Upper lobe of left lung (tissue), 4 donors: ENCODE data around the gene GGN.

Source experiments
- EP300 ChIP-seq, 4 donors: sonication (generic); formaldehyde crosslinking; IDR thresholded peaks; one replicate each; pipeline ENCODE4 v1.5.1; 2017; ENCODE audit warnings: antibody characterized with exemption in 4 of 4, control low read depth in 2 of 4
- TF ChIP-seq, protein P1 (sequence below), 6 experiments: fragments of 450-650 bp in 4 of 6; fragments of 200-600 bp in 2 of 6; sonication (generic) in 2 of 6; IDR thresholded peaks; one replicate each; pipeline ENCODE4 v1.5.1; 2016 to 2019; ENCODE audit warnings: antibody characterized with exemption in 6 of 6

DNA sequence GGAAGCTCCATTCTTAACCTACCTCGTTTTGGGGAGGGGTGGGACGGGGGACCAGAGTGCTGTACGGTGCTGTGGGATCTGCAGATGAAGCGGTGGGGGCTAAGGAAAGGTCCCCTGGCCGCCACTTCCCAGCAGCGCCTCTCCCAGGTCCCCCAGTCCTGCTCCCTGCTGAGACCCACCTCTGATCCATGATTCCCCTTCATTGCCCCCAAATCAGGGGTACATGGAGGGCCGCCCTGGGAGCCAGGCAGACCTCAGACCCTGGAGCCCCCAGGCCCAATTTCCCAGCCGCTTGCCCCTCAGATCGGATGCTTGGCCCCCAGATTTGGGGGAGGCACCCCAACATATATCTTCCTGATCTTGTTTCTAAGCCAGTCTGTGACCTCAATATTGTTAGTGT, 11.2 kb upstream of the GGN start:
- TF ChIP-seq, protein P1, sequence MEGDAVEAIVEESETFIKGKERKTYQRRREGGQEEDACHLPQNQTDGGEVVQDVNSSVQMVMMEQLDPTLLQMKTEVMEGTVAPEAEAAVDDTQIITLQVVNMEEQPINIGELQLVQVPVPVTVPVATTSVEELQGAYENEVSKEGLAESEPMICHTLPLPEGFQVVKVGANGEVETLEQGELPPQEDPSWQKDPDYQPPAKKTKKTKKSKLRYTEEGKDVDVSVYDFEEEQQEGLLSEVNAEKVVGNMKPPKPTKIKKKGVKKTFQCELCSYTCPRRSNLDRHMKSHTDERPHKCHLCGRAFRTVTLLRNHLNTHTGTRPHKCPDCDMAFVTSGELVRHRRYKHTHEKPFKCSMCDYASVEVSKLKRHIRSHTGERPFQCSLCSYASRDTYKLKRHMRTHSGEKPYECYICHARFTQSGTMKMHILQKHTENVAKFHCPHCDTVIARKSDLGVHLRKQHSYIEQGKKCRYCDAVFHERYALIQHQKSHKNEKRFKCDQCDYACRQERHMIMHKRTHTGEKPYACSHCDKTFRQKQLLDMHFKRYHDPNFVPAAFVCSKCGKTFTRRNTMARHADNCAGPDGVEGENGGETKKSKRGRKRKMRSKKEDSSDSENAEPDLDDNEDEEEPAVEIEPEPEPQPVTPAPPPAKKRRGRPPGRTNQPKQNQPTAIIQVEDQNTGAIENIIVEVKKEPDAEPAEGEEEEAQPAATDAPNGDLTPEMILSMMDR (IDR thresholded peaks at IDR 0.05) = no peak
- no peak for TF ChIP-seq EP300 (IDR thresholded peaks at IDR 0.05)
